ENCODE measurements around the gene TM9SF2. TPM values are rescaled to one million over a fixed set of nuclear protein-coding genes. Genes with fewer than 3 reads are reported as not detected.

TM9SF2 gene
- total and polyA plus RNA-seq, 8 donors: 129 to 155 (median 148) TPM

GRCh38 chr13:99495466-99496183 lies 5.6 kb upstream of the TM9SF2 start:
- Histone ChIP-seq H3K27me3 (no peaks in the 10 kb centered on the region), H3K4me3 (peak overlapping the region in 1 of 2 donors; percentile 43), H3K4me1 (peaks cover 11 to 49% of the 10 kb centered on the region in 2 donors), H3K9me3 (no peaks in the 10 kb centered on the region), H3K36me3 (no peaks in the 10 kb centered on the region), H3K27ac (peak overlapping the region; percentile 65 to 90)
- intact Hi-C loops (cut with DNase I): no loop called here
- TF ChIP-seq CTCF (IDR thresholded peaks at IDR 0.05): no peak
- DNase-seq (no peak), ATAC-seq (no peak)

GRCh38 chr13:99496184-99497142 lies 4.8 kb upstream of the TM9SF2 start:
- peak overlapping the region; percentile 65 to 90 for H3K27ac ChIP-seq
- ATAC-seq (no peak), DNase-seq (peak in 1 of 4 donors; percentile 72)

GRCh38 chr13:99498171-99499161 lies 2.8 kb upstream of the TM9SF2 start:
- no peak for TF ChIP-seq CTCF (IDR thresholded peaks at IDR 0.05)

More at GRCh38 chr13:99496184-99497142, 4.8 kb upstream of the TM9SF2 start:
- Histone ChIP-seq H3K36me3 (no peaks in the 10 kb centered on the region), H3K4me3 (peak overlapping the region; percentile 2 to 43), H3K27me3 (no peaks in the 10 kb centered on the region), H3K4me1 (peaks cover 11 to 52% of the 10 kb centered on the region in 2 donors), H3K9me3 (no peaks in the 10 kb centered on the region)
- no peak for TF ChIP-seq CTCF (IDR thresholded peaks at IDR 0.05)
- intact Hi-C loops (cut with DNase I): no loop called here

GRCh38 chr13:99500839-99501183 lies 461 bp upstream of the TM9SF2 start:
- intact Hi-C loops (cut with DNase I): no loop called here
- Histone ChIP-seq H3K27ac (peak overlapping the region; percentile 91 to 94), H3K36me3 (no peaks in the 10 kb centered on the region), H3K27me3 (no peaks in the 10 kb centered on the region), H3K4me1 (peaks cover 31 to 81% of the 10 kb centered on the region in 2 donors), H3K9me3 (no peaks in the 10 kb centered on the region), H3K4me3 (peak overlapping the region; percentile 76 to 87)
- TF ChIP-seq CTCF (IDR thresholded peaks at IDR 0.05): no peak
- ATAC-seq (peak; percentile 3), DNase-seq (no peak)

More at GRCh38 chr13:99498171-99499161, 2.8 kb upstream of the TM9SF2 start:
- Histone ChIP-seq H3K27me3 (no peaks in the 10 kb centered on the region), H3K4me1 (peaks cover 19 to 65% of the 10 kb centered on the region in 2 donors), H3K36me3 (no peaks in the 10 kb centered on the region), H3K9me3 (no peaks in the 10 kb centered on the region), H3K4me3 (peak overlapping the region; percentile 42 to 47), H3K27ac (peak overlapping the region; percentile 90 to 94)
- peak; percentile 87 for ATAC-seq
- intact Hi-C loops (cut with DNase I): no loop called here
- peak; percentile 93 to 98 (median 97) for DNase-seq
